B cell (primary cell): ENCODE data around the gene GPBP1. TPM values are rescaled to one million over a fixed set of nuclear protein-coding genes. Genes with fewer than 3 reads are reported as not detected.

ENCODE experiments used
- ATAC-seq: fragments of 200-7000 bp; cut with Tn5 transposase; one replicate; pipeline ENCODE4 v1.10.0; 2021; ENCODE audit warnings: low read depth, mild to moderate bottlenecking, moderate number of reproducible peaks, moderate library complexity
- CTCF ChIA-PET: fragments of 350-600 bp; sonication (Branson Sonifier 250); formaldehyde crosslinking; loops from one replicate; lab custom pipeline; 2021; ENCODE audit warnings: antibody characterized with exemption, inconsistent platforms; lab: Charles Lee
- POLR2A ChIA-PET: fragments of 350-600 bp; sonication (Branson Sonifier 250); formaldehyde crosslinking; loops from one replicate; lab custom pipeline; 2021; ENCODE audit warnings: antibody characterized with exemption; lab: Charles Lee
- DNase-seq: peaks from one replicate; pipeline ENCODE4 v3.0.0; 2013
- H2AFZ ChIP-seq: 2 replicates; pipeline ENCODE4 v1.6.1; 2012; ENCODE audit warnings: mild to moderate bottlenecking, low read depth, low read length; ENCODE audit not compliant: insufficient read depth, poor library complexity, severe bottlenecking
- H3K27ac ChIP-seq, 2 donors: 1 replicate in 1 of 2; 2 replicates in 1 of 2; pipeline ENCODE4 v1.5.1; 2012 to 2013; ENCODE audit warnings: low read length in 2 of 2, mild to moderate bottlenecking in 2 of 2, moderate library complexity in 1 of 2
- H3K27me3 ChIP-seq, 4 experiments: fragments of 200-600 bp in 1 of 4; sonication (generic) in 1 of 4; replicated peaks in 1 of 4; 1 replicate in 2 of 4; 2 replicates in 2 of 4; pipeline versions ENCODE4 v1.6.1 to v1.7.0; 2013 to 2016; ENCODE audit warnings: low read length in 3 of 4, mild to moderate bottlenecking in 2 of 4, mixed read lengths in 1 of 4, moderate library complexity in 1 of 4; ENCODE audit not compliant: insufficient read depth in 4 of 4, control insufficient read depth in 3 of 4; ENCODE audit errors: control extremely low read depth in 1 of 4
- H3K36me3 ChIP-seq, 2 experiments: replicated peaks in 1 of 2; 1 replicate in 1 of 2; 2 replicates in 1 of 2; pipeline versions ENCODE4 v1.6.1 to v1.7.1; 2013; ENCODE audit warnings: low read length in 1 of 2; ENCODE audit not compliant: insufficient read depth in 2 of 2, control insufficient read depth in 1 of 2; ENCODE audit errors: control extremely low read depth in 1 of 2, extremely low read depth in 1 of 2
- H3K4me1 ChIP-seq, 2 donors: fragments of 200-600 bp in 1 of 2; sonication (generic) in 1 of 2; 1 replicate in 1 of 2; 2 replicates in 1 of 2; pipeline versions ENCODE4 v1.5.1 to v1.6.1; 2013 to 2017; ENCODE audit warnings: low read length in 2 of 2; ENCODE audit not compliant: control insufficient read depth in 2 of 2, insufficient read depth in 2 of 2
- H3K4me2 ChIP-seq: replicated peaks from 2 replicates; pipeline ENCODE3; 2012; ENCODE audit warnings: mild to moderate bottlenecking, low read depth, low read length; ENCODE audit not compliant: poor library complexity, severe bottlenecking
- H3K4me3 ChIP-seq, 5 experiments: fragments of 200-600 bp in 1 of 5; sonication (generic) in 1 of 5; 1 replicate in 3 of 5; 2 replicates in 2 of 5; pipeline versions ENCODE4 v1.5.1 to v1.7.0; 2011 to 2016; ENCODE audit warnings: low read length in 4 of 5, mild to moderate bottlenecking in 4 of 5, low read depth in 2 of 5, control low read depth in 1 of 5, moderate library complexity in 1 of 5; ENCODE audit not compliant: insufficient read depth in 1 of 5; ENCODE audit errors: control extremely low read depth in 1 of 5, extremely low read depth in 1 of 5
- H3K79me2 ChIP-seq: fragments of 200-600 bp; sonication (generic); one replicate; pipeline ENCODE4 v1.6.0; 2016; ENCODE audit warnings: low read length; ENCODE audit not compliant: control insufficient read depth, insufficient read depth
- H3K9ac ChIP-seq: fragments of 200-600 bp; sonication (generic); 2 replicates; pipeline ENCODE4 v1.6.1; 2017; ENCODE audit warnings: mild to moderate bottlenecking, low read length, moderate library complexity
- H3K9me3 ChIP-seq, 3 donors: one replicate each; pipeline versions ENCODE4 v1.6.1 to v1.7.1; 2013; ENCODE audit warnings: low read length in 2 of 3; ENCODE audit not compliant: control insufficient read depth in 2 of 3, insufficient read depth in 1 of 3; ENCODE audit errors: control extremely low read depth in 1 of 3
- H4K20me1 ChIP-seq: 2 replicates; pipeline ENCODE4 v1.6.0; 2012; ENCODE audit warnings: mild to moderate bottlenecking, low read length; ENCODE audit not compliant: insufficient read depth, control insufficient read depth, poor library complexity, severe bottlenecking
- H3K27ac Mint-ChIP-seq: one replicate; pipeline ENCODE4 v1.8.0; 2021; ENCODE audit warnings: mixed read lengths
- H3K27me3 Mint-ChIP-seq: one replicate; pipeline ENCODE4 v1.8.0; 2021; ENCODE audit warnings: mixed read lengths
- H3K4me1 Mint-ChIP-seq: one replicate; pipeline ENCODE4 v1.8.0; 2021; ENCODE audit warnings: mixed read lengths
- H3K4me3 Mint-ChIP-seq: one replicate; pipeline ENCODE4 v1.8.0; 2021; ENCODE audit warnings: mixed read lengths
- H3K9me3 Mint-ChIP-seq: one replicate; pipeline ENCODE4 v1.8.0; 2022; ENCODE audit warnings: mixed read lengths; ENCODE audit not compliant: insufficient read depth
- EZH2 ChIP-seq: IDR thresholded peaks from 2 replicates; pipeline ENCODE4 v1.6.1; 2012; ENCODE audit warnings: borderline replicate concordance, low read depth, mild to moderate bottlenecking, moderate library complexity, low read length; ENCODE audit not compliant: insufficient read depth, poor library complexity, severe bottlenecking
- WGBS: methylation state at CpG from one replicate; pipeline ENCODE4 v1.1.5; 2013; ENCODE audit warnings: missing lambda C conversion rate; ENCODE audit not compliant: insufficient coverage; 5-methylcytosine and 5-hydroxymethylcytosine counted together
- intact Hi-C: fragments of 100-400 bp; cut with micrococcal nuclease; formaldehyde crosslinking; loops from one replicate; pipeline ENCODE4 v1.10.0; 2022
- polyA plus RNA-seq: library from polyadenylated mRNA; depleted of rRNA; stranded (reverse); fragments of >200 nt; gene quantifications from 2 replicates; pipeline ENCODE4 v1.2.3, GENCODE V29; 2012
- total RNA-seq, 2 donors: library from RNA; stranded (reverse); fragments of 120-200 nt in 1 of 2; gene quantifications; 1 replicate in 1 of 2; 2 replicates in 1 of 2; pipeline versions ENCODE4 v1.2.3 to v1.2.4, GENCODE V29; 2013 to 2022
- TF ChIP-seq, protein P1 (sequence below): fragments of 200-600 bp; IDR thresholded peaks from one replicate; pipeline ENCODE4 v1.8.0; 2022; ENCODE audit warnings: antibody characterized with exemption, mild to moderate bottlenecking

The GPBP1 gene
- total and polyA plus RNA-seq, 2 donors (not counting 1 experiment from before 2014, with no cell fraction given) = 30.9 to 152 TPM

DNA sequence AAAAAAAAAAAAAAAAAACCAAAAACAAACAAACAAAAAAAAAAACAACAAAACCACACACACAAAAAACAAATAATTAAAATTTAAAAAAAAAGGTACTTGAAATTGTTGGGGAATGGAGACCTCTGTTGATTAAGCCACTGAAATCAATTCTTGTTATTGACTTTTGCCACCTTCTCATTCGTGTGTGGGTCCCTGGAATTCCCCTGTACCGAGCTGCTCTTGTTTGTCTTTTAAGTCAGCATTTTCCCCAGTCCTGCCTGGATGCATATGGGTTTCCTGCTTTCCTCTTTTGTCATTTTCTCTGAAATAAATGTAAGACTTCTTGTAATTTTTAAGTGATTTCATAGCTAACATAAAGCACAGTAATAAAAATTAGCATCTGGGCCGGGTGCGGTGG is 45.5 kb downstream of the GPBP1 start:
- peak; percentile 44 for DNase-seq
- Histone ChIP-seq H3K4me1 (peaks cover 3 to 4% of the 10 kb centered on the region in 2 donors), H3K9me3 (no peaks in the 10 kb centered on the region), H3K4me2 (no peak overlapping the region), H3K36me3 (peaks cover 4 to 23% of the 10 kb centered on the region in 2 experiments), H3K27ac (peak overlapping the region in 1 of 2 donors; percentile 75), H3K4me3 (no peak overlapping the region), H3K9ac (no peak overlapping the region), H2AFZ (no peak overlapping the region), H3K27me3 (no peaks in the 10 kb centered on the region), H4K20me1 (peaks cover 66% of the 10 kb centered on the region), H3K79me2 (peaks cover 86% of the 10 kb centered on the region)
- CTCF ChIA-PET = interaction anchor here (0.6 to 3.3 kb wide), 26 partner anchors 9 to 1284 kb away, joined by 3 to 59 read pairs (median 4); no protein-coding TSS in a partner anchor
- WGBS = 55% methylated on average over 3 of the region's 4 CpGs
- Mint-ChIP-seq H3K27ac (peak overlapping the region; percentile 59), H3K27me3 (no peaks in the 10 kb centered on the region), H3K4me3 (no peak overlapping the region), H3K4me1 (peaks cover 32% of the 10 kb centered on the region), H3K9me3 (no peaks in the 10 kb centered on the region)
- no peak for TF ChIP-seq EZH2
- peak; percentile 21 for ATAC-seq
- POLR2A ChIA-PET = interaction anchor here (0.7 to 1.5 kb wide), 2 partner anchors 46 to 76 kb away, joined by 4 to 12 read pairs; partner anchors contain the start of gene GPBP1
- intact Hi-C loops = no loop called here

DNA sequence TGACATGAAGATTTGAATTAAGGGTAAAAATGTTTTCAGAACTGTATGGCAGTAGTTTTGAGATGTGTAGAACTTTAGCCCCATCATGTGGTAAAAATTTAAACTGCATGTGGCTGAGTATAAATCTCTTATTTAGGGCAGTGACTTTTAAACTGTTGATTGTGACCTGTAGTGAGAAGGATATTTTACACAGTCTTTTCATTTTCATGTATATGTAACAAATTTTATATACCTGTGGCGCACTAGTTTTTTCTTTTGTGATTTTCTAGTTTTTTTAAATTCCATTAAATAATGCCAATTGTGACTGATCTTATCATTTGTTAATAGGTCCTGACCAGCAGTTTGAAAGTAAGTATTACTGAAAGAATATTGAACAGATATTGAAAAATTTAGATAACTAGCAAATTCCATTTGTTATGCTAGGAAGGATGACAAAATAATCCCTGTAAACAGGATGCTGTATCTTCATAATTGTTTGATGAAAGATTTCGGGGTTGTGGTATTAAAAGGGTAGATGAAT is 47.2 kb downstream of the GPBP1 start:
- H3K4me1 ChIP-seq = peaks cover 3 to 4% of the 10 kb centered on the region in 2 donors
- intact Hi-C loops = loop anchor here (1.0 to 2.0 kb wide), 6 partner anchors 48 to 1284 kb away; no protein-coding TSS in a partner anchor
- Mint-ChIP-seq H3K4me1 (peaks cover 33% of the 10 kb centered on the region), H3K9me3 (no peaks in the 10 kb centered on the region), H3K27ac (peak overlapping the region; percentile 21), H3K4me3 (peak overlapping the region; percentile 17), H3K27me3 (no peaks in the 10 kb centered on the region)
- no peak overlapping the region for H2AFZ ChIP-seq
- TF ChIP-seq EZH2 = no peak
- TF ChIP-seq, protein P1, sequence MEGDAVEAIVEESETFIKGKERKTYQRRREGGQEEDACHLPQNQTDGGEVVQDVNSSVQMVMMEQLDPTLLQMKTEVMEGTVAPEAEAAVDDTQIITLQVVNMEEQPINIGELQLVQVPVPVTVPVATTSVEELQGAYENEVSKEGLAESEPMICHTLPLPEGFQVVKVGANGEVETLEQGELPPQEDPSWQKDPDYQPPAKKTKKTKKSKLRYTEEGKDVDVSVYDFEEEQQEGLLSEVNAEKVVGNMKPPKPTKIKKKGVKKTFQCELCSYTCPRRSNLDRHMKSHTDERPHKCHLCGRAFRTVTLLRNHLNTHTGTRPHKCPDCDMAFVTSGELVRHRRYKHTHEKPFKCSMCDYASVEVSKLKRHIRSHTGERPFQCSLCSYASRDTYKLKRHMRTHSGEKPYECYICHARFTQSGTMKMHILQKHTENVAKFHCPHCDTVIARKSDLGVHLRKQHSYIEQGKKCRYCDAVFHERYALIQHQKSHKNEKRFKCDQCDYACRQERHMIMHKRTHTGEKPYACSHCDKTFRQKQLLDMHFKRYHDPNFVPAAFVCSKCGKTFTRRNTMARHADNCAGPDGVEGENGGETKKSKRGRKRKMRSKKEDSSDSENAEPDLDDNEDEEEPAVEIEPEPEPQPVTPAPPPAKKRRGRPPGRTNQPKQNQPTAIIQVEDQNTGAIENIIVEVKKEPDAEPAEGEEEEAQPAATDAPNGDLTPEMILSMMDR = peak; percentile 96
- peak overlapping the region in 1 of 2 donors; percentile 75 for H3K27ac ChIP-seq
- peak; percentile 82 for DNase-seq
- POLR2A ChIA-PET = no interaction called here
- no peaks in the 10 kb centered on the region for H3K9me3 ChIP-seq
- CTCF ChIA-PET = interaction anchor here (2.0 to 3.3 kb wide), 2 partner anchors 83 to 319 kb away, joined by 41 to 59 read pairs; no protein-coding TSS in a partner anchor
- no CpG with 5 or more reads among the region's 2 CpGs for WGBS
- peak; percentile 65 for ATAC-seq
- no peak overlapping the region for H3K4me3 ChIP-seq
- no peak overlapping the region for H3K4me2 ChIP-seq
- no peaks in the 10 kb centered on the region for H3K27me3 ChIP-seq
- peaks cover 0 to 18% of the 10 kb centered on the region in 2 experiments for H3K36me3 ChIP-seq
- H3K79me2 ChIP-seq = peaks cover 86% of the 10 kb centered on the region
- no peak overlapping the region for H3K9ac ChIP-seq
- H4K20me1 ChIP-seq = peaks cover 68% of the 10 kb centered on the region
